ENCODE measurements around the gene PTPRG.
A peak's percentile ranks its signal among the peaks of the same experiment; 100 is the strongest.

The PTPRG gene

GRCh38 chr3:61912158-61912557 is 350.8 kb downstream of the PTPRG start:
- DNase-seq = no peak

GRCh38 chr3:61913701-61914100 is 352.3 kb downstream of the PTPRG start:
- DNase-seq = no peak

DNA sequence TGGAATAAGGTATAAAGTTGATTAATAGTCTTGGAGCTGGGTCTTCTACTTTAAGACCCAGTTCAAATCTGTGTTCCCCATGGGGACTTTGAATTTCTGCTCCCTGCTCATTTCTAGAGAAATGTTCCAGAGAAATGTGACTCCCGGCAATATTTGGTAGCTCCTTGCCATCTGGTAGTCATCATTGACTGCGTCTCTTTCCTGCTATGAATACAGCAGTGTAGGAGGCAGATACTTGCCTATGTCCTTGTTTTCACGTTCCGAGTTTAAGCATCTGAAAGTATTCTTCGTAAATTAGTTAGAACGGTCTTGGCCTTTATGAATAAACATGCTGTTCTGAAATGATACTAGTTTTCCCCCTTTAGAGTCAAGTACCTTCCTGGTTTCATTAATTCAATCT is 352.9 kb downstream of the PTPRG start:
- no peak for DNase-seq

- no peak for DNase-seq
These were observed 353.9 kb downstream of the PTPRG start for GRCh38 chr3:61915296-61915695.

GRCh38 chr3:61919371-61919770 is 358.0 kb downstream of the PTPRG start:
- no peak for DNase-seq

GRCh38 chr3:61922118-61922517 is 360.7 kb downstream of the PTPRG start:
- DNase-seq = no peak

- no peak for DNase-seq
These were observed 362.8 kb downstream of the PTPRG start for GRCh38 chr3:61924090-61924735.

DNA sequence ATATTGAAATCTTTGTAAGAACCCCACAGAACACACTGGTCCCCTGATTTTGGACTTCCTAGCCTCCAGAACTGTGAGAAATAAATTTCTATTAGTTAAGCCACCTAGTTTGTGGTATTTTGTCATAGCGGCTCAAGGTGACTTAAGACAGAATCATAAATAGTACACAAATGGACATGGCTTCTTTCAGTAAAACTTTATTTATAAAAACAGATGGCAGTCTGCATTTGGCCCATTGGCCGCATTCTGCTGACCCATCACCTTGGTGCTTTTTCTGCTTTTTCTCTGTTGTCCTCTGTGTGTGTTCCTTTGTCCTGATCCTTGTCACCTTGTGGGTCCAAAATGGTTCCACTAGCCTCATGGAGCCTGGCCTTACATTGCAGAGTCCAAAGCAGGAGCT is 363.6 kb downstream of the PTPRG start:
- DNase-seq = no peak

DNA sequence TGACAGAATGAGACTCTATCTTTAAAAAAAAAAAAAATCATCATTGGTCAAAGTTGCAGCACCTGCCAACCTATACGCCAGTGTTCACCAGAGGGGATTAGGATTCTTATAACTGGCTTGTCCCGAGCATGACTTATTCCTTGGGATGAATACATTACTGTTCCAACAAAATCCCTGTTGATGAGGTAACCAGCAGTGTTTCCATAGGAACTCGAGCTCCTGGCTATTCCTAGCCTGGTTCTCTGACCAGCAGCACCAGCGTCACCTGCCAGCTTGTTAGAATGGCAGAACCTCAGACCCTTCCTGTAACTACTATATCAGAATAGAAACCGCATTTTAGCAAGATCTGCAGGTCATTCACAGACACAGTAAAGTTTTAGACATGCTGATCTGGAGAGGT is 364.4 kb downstream of the PTPRG start:
- DNase-seq = no peak

DNA sequence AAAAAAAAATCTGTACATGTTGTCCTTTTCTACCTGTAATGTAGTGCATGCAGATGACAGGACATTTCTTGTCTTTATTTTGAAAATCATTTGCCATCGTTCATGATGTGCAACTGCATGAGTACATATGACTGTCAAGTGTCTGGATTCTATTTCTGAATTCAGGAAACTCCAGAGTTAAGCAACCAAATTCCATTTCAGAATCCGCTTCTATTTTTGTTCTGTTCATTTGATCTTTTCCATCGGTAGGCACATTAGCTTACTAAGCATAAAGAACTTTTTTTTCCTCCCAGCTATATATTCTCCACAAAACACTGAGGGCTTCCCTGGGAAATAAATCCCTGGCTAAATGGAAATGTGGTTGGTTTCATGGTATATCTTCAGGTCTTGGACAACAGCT is 365.6 kb downstream of the PTPRG start:
- DNase-seq = no peak

- no peak for DNase-seq
These were observed 366.0 kb downstream of the PTPRG start for GRCh38 chr3:61927332-61927731.

- DNase-seq = no peak
These were observed 366.7 kb downstream of the PTPRG start for GRCh38 chr3:61928039-61928438.

- DNase-seq = no peak
These were observed 367.5 kb downstream of the PTPRG start for GRCh38 chr3:61928776-61929314.

- DNase-seq = no peak
These were observed 368.2 kb downstream of the PTPRG start for GRCh38 chr3:61929617-61930016.

DNA sequence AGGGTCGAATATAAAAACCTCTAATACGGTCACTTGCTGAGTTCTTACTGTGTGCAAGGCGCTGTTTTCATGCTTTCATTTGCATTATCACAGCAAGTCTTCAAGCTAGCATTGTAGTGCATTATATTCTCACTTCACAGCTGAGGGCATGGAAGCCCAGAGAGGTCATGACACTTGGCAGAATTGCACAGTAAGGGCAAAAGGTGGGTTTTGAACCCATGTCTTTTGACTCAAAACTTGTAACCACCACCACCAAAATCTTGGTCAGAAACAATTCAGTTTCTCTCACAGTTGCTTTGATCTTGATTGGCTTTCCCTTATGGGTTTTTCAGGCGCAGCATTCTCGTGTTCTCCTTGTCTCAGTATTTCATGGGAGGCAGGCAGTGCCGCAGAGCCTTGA is 371.1 kb downstream of the PTPRG start:
- DNase-seq = no peak

DNA sequence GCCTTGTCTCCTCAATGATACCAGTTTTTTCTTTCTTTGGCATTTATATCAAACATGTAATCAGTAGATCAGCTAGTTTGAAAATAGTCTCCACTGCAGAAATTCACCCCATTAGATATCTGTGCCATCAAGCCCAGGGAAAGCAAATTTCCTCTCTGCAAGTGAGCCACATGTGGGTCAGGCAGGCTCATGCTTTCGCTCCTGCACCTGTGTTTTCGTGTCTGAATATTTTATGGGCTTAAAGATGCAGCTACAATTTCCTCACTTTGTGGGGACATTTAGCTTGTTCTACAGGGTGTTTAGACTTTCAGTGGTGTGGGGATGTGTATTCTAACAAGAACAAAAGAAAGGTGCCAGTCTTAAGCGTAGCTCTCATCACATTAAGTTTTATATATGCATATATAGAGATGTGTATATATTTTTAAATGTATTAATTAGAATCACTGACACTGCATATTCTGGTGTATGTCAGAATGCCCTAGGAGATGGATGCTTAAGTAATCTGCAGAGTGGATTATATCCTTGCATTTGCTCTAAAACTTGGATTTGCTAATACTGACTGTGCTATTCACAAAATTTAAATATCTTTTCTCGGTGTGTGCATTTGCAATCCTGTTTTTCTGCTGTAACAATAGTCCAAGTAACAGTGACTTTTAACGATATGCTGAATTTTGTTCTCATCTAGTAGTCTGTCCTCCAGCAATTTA is 372.6 kb downstream of the PTPRG start:
- no peak for DNase-seq

DNA sequence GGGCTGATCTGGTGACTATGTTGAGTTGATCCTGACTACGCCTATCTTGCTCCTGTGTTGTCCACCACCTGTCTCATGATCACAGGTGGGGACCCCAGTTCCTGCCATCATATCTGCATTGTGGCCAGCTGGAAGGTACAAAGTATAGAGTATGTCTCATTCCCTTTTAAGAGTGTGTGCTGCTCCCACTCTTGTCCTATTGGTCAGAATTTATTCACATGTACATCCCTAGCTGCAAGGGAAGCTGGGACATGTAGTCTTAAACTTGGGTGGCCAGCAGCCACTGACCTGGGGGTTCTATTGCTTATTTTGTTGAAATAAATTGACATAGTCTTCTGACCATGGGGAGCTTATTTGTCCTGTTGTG is 373.1 kb downstream of the PTPRG start:
- DNase-seq = no peak

DNA sequence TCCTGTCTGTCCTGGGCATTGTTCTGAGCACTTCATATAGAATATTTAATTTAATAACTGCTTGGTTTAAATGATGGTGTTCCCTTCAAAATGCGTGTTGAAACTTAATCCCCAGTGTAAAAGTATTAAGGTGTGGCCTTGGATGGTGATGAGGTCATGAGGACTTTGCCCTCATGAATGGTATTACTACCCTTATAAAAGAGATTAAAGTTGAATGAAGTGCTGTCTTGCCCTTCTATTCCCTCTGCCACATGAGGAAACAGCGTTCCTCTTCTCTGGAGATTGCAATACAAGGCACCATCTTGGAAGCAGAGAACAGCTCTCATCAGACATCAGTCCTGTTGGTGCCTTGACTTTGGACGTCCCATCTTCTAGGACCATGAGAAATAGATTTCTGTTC is 374.4 kb downstream of the PTPRG start:
- DNase-seq = no peak

DNA sequence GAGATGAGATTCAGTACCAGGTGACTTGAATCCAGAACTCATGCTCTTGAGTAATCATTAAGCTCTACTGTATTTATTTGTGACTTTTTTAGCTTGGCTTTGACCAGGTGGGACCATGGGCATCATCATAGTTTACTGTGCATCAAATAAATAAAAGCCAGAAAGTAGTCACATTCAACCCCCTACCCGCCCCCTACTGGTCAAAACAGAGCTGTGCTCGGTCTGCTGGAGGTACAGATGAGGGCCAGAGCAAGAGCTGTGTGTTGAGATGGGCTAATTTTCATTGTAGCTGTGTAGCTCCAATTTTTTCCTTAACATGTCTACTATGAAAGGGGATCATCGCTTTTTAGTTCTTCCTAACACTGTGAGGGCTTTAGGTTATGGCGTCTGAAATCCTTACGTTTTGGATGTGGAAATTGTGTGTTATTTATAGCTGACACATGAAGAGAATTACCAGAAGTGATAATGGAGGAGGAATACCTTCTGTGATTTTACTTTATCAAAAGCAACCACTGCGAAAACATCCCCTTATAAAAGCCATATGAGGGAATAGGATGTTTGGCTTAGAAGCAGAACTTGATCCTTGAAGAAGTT is 375.1 kb downstream of the PTPRG start:
- DNase-seq = peak in 1 of 2 donors; percentile 29

GRCh38 chr3:61937477-61937876 is 376.1 kb downstream of the PTPRG start:
- no peak for DNase-seq

GRCh38 chr3:61938878-61939549 is 377.6 kb downstream of the PTPRG start:
- DNase-seq = no peak

- no peak for DNase-seq
These were observed 378.9 kb downstream of the PTPRG start for GRCh38 chr3:61940236-61940635.

GRCh38 chr3:61943975-61944374 is 382.6 kb downstream of the PTPRG start:
- DNase-seq = no peak

GRCh38 chr3:61944726-61945125 is 383.4 kb downstream of the PTPRG start:
- DNase-seq = no peak
